ENCODE data around the gene DMXL1.

DNA sequence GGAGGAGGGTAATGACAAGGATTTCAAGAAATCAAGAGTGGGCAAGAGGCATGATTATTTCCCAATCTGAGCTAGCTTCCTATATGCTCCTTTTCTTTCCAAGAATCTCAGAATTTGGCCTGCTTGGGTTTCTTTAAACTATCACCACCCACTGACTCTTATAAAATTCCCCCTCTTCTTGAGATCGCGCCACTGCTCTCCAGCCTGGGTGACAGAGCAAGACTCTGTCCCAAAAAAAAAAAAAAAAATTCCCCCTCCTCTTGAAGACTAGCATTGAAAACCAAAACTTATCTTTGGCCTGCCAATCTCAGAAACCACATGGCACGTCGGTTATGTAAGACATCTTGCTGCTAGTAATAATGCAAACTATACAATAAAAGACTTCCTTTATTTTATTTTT lies 3.4 kb upstream of the DMXL1 start:
- no peak for TF ChIP-seq SIN3A (IDR thresholded peaks at IDR 0.05; ENCODE audit: borderline replicate concordance, insufficient read depth, low read depth, low read length)
- TF ChIP-seq, protein P1, sequence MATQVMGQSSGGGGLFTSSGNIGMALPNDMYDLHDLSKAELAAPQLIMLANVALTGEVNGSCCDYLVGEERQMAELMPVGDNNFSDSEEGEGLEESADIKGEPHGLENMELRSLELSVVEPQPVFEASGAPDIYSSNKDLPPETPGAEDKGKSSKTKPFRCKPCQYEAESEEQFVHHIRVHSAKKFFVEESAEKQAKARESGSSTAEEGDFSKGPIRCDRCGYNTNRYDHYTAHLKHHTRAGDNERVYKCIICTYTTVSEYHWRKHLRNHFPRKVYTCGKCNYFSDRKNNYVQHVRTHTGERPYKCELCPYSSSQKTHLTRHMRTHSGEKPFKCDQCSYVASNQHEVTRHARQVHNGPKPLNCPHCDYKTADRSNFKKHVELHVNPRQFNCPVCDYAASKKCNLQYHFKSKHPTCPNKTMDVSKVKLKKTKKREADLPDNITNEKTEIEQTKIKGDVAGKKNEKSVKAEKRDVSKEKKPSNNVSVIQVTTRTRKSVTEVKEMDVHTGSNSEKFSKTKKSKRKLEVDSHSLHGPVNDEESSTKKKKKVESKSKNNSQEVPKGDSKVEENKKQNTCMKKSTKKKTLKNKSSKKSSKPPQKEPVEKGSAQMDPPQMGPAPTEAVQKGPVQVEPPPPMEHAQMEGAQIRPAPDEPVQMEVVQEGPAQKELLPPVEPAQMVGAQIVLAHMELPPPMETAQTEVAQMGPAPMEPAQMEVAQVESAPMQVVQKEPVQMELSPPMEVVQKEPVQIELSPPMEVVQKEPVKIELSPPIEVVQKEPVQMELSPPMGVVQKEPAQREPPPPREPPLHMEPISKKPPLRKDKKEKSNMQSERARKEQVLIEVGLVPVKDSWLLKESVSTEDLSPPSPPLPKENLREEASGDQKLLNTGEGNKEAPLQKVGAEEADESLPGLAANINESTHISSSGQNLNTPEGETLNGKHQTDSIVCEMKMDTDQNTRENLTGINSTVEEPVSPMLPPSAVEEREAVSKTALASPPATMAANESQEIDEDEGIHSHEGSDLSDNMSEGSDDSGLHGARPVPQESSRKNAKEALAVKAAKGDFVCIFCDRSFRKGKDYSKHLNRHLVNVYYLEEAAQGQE (IDR thresholded peaks at IDR 0.05; ENCODE audit: insufficient read depth in 1 of 2, low read depth in 2 of 2, low read length in 1 of 2) = no peak
- TF ChIP-seq, protein P2, sequence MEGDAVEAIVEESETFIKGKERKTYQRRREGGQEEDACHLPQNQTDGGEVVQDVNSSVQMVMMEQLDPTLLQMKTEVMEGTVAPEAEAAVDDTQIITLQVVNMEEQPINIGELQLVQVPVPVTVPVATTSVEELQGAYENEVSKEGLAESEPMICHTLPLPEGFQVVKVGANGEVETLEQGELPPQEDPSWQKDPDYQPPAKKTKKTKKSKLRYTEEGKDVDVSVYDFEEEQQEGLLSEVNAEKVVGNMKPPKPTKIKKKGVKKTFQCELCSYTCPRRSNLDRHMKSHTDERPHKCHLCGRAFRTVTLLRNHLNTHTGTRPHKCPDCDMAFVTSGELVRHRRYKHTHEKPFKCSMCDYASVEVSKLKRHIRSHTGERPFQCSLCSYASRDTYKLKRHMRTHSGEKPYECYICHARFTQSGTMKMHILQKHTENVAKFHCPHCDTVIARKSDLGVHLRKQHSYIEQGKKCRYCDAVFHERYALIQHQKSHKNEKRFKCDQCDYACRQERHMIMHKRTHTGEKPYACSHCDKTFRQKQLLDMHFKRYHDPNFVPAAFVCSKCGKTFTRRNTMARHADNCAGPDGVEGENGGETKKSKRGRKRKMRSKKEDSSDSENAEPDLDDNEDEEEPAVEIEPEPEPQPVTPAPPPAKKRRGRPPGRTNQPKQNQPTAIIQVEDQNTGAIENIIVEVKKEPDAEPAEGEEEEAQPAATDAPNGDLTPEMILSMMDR (IDR thresholded peaks at IDR 0.05) = no peak
- TF ChIP-seq POLR2AphosphoS5 (IDR thresholded peaks at IDR 0.05; ENCODE audit: low read depth, low read length) = no peak

Data from Panc1 (cell line).